Left forelimb (tissue), 1 donor: ENCODE results near the gene TMEM239.

Experiments
- DNase-seq: peaks from one replicate; pipeline ENCODE4 v3.0.0-alpha.2; 2018; ENCODE audit warnings: low spot score

Gene TMEM239

DNA sequence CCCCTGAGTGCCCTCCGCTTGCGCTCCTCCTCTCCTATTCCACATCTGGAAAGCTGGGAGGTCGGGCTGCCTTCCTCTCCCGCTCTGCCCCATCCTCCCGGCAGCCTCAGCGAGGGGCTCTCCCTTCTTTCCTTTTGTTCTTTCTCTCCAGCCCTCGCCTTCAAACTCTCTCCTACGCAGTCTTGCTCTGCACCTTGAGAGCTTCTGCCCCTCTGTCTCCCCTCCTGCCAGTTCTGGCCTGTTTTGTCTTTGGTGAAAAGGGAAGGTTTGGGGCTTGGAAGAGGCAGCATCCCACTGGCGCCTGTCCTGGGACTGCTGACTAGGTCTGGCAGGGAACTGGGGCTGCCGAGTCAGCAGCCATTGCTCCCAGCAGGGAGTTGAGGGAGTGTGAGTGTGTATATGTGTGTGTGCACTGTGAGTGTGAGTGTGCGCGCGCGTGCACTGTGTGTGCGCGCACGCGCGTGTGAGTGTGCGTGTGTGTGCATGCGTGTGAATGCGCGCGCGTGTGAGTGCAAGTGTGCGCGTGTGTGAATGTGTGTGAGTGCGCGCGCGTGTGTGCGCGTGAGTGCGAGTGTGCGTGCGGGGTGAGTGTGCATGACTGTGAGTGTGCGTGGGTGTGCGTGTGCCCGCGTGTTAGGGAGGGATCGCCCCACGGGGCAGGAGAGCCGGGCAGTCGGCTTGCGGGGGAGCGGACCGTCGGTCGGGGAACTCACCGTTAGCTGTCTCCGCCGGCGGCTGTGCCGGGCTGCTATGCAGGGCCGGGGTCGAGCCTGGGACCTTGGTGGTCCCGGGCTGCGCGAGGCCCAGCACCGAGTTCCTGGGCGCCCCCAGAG is 16.3 kb upstream of the TMEM239 start:
- no peak for DNase-seq

DNA sequence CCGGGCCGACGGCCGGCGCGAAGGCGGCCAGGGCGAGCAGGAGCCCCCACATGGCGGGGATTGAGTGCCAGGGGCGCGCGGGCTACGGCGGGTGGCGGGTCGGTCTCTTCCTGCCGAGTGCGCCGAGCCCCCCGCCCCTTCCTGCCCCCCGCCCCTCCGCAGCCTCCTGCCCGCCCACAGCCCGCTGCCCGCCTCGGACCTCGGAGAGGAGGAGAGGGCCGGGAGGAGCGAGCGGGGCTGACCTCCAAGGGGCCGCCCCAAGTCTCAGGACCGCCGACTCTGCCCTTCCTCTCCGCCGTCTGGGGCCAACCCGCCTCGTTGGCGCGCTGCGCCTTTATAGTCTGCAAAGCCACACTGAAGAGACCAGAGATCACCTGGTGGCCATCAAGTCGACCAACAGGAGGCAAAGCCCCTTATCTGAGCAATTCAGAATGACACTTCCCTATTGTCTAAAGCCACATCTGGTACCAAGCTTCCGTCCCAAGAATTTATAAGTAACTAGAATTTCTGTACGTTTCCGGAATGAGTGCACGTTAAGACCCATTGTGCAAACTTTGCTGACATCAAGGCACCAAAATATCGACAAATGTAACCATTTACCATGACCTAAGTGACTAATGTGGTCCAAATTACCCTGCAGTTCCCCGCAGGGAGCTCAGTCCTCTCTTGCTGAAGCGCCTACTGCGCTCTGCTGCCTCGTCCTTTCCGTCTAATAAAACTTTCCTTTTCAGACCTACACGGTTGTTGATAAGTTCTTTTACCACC is 15.5 kb upstream of the TMEM239 start, which contains the start of gene CPXM1:
Gene CPXM1, minus strand, starts transcription at position 107 of the 765 bp plus-strand sequence. Its CDS starts 55 bp downstream, at position 52.
- DNase-seq: peak; percentile 79

DNA sequence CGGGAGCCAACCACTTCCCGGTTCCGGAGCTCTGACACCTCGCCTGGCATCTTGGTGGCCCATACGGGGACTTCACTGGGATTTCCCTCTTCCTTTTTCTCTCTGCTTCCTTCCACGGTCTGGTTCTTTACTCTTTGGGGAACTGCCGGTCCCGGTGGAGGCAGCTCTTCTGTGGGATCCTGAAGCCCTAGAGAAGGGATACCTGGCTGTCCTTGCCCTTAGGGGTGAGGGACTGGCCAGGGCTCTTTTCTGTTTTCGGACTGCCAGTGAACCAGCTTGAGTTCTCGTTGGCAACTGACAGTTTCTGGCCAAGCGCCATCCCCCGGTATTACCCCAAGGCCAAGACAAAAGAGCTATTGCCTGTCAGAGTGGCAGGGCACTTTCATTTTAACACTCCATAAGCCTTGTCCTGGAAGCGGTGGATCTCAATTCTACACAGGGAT is 14.9 kb upstream of the TMEM239 start:
- no peak for DNase-seq

DNA sequence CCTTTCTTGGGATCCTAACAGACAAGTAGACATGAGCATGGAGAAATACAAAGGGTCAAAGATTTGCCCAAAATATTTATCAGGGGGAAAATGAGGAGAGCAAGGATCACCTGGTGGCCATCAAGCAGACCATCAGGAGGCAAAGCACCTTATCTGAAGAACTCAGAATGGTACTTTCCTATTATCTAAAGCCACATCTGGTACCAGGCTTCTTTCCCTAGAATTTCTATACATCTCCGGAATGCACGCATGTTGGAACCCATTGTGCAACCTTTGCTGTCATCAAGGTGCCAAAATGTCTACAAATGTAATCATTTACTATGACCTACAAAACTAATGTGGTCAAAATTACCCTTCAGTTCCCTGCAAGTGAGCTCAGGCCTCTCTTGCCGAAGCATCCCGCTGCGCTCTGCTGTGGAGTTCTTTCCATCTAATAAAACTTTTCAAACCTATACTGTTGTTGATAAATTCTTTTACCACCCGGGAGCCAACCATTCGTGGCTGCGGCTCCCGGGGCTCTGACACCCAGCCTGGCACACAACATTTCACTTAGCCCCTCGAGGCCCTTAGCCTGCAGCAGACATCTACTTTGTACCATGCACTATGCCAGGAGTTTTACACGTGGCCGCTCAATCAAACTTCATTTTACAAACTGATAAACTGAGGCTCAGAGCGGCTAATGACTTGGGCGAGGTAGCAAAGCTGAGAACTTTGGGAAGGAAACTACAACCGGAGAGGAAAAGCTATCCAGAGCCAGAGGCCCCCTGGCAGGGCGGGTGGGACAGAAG is 11.9 kb upstream of the TMEM239 start:
- no peak for DNase-seq

DNA sequence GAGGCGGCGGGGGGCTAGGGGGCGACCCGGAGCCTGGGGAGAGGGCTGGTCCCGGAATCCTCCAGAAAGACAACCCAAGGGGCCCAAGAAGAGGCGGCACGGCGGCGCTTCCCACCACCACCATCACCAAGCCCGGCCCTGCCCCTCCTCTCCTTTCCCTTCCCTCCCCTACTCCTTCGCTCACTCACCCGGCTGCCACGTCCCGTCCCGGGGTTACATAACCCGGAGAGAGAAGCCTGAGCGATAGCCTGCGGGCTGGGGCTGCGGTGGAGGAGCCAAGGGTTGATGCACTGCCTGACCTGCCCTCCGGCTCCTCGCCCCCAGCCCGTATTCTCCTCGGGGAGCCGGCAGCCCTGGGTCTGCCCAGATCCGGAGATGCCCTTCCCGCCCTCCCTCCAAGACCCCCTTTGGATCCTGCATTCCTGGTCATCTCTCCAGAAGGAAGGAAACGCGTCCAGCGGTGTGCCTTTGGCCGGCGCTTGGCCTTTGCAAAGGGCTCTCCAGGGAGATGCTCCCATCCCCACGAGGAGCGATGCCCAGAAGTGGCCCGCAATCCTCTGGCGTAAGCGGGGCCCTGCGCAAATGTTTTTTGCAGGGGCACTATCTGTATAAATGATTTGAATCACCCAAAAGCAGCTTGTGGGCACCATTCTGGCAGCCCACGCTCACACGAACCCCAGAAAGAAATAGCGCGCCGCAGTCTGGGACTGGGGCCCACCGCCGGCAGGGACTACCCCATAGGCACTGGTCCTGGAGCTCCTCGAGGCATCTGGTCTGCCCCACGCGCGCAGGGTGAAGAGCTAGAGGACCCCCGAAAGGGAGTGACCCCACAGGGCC is 11.1 kb upstream of the TMEM239 start:
- DNase-seq: peak; percentile 56

DNA sequence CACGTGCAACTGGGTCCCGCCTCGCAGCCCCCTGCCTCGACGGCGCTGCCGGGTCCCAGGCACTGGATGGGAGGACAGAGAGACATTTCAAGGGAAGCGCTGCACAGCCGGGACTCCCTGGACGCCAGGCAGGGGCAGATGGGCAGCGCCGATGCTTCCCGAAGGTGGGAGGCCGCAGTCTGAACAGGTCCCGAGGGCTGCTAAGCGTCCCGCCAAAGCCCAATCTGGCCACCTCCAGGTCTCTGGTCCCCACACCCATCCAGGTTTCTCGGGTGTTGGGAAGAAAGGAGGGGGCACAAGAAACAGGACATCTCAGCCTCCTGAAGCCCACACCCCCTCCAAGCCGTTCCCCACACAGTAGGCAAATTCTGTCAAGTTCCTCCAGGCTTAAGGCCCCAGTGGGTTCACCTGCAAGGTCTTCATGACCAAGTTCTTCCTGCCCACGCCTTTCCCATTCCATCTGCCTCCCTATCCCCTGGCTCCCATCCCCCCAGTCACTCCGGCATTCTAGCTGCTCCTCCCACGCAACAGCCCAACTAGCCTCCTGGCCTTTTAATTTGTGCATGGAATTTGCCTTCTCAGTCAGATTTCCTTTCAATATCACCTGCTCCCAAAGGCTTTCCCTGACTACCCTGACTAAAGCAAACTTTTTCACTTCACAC is 10.3 kb upstream of the TMEM239 start:
- DNase-seq: no peak

DNA sequence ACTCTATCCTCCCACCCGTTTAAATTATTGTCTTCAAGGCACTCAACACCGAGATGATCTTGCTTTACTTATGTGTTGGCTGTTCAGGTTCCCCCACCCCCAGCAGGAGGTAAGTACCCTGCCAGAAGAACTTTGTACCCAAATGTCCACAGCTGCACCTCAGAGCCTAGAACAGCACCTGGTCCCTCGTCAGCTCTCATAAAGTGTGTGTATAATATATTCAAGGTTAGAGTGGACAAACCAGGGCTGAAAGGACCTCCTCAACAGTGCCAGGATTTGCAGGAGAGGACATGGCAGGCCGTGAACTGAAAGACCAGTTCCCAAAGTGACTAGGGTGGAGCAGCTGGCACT is 9.8 kb upstream of the TMEM239 start:
- DNase-seq: peak; percentile 30

DNA sequence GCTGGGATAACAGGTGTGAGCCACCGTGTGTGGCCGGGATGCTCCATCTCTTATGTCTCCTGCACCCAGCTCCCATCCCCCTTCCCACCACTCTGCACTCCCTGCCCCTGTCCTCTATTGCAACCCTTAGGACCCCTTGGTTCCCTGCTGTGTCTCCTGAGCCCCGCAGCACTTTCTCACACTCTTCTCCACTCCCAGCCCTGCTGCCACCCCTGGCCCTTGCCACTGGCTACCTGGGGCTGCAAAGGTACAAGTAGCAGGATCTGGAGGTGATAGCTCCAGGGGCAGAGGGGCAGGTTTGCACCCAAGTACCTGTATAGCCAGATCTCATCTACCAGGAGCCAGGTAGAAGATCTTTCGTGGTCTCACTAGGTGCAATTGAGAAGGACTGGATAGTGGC is 9.1 kb upstream of the TMEM239 start:
- DNase-seq: peak; percentile 33

DNA sequence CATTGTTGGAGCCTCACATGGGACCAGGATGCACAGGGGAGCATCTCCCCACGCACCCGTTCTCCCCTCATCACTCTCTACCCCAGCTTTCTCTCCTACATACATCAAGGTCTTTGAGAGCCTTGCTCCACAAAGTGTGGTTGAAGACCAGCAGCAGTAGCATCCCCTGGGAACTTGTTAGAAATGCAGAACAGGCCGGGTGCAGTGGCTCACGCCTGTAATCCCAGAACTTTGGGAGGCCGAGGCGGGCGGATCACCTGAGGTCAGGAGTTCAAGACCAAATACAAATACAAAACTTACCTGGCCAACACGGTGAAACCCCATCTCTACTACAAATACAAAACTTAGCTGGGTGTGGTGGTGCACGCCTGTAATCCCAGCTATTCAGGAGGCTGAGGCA is 8.2 kb upstream of the TMEM239 start:
- peak; percentile 18 for DNase-seq

DNA sequence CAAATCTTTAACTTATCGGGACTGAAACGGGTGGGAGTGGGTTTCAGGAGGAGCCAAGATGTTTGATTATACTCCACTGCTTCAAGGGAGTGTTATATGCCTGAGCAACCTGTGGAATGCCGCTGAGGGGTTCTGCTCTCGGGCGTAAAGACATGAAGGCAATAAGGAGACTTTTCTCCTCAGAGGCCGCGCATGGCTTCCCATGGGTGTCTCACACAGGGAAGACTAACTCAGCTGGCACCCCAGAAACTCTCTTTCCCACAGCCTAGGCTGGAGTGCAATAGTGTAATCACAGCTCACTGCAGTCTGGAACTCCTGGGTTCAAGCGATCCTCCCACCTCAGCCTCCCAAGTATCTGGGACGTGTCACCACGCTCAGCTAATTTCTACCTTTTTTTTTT is 6.5 kb upstream of the TMEM239 start:
- no peak for DNase-seq

DNA sequence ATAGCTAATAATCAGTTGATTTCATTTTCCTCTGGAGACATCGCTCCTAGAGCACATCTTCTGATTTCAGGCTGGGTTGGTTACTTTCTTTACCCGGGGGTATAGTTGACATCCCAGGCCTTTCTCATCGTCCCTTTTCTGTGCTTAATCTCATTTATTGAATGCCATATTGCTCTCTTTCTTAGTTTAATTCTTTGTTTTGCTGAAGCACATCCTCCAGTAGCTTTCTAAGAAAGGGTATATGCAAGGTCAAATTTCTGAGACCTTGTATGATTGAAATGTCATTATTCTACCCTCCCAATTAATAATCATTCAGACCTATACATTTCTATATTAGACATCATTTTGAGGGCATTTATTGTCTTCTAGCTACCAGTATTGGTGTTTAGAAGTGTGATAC is 4.0 kb upstream of the TMEM239 start:
- DNase-seq: no peak

DNA sequence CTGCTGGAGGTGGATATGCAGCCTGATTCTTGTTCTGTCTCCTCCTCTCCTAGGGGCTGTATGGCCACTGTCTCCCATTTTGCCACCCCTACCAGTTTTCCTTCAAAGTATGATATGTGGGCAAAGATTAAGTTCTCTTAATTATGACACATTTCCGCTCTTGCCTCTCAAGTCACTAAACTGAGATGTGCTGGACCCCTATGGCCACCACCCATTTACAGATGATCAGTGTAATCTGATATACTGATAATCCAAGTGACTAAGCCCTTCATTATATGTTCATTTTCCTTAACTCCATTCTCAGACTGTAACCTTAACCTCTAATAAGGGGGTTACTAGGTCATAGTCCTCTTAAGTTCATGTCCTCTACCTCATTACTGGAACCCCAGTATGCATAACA is 2.1 kb upstream of the TMEM239 start:
- DNase-seq: no peak

DNA sequence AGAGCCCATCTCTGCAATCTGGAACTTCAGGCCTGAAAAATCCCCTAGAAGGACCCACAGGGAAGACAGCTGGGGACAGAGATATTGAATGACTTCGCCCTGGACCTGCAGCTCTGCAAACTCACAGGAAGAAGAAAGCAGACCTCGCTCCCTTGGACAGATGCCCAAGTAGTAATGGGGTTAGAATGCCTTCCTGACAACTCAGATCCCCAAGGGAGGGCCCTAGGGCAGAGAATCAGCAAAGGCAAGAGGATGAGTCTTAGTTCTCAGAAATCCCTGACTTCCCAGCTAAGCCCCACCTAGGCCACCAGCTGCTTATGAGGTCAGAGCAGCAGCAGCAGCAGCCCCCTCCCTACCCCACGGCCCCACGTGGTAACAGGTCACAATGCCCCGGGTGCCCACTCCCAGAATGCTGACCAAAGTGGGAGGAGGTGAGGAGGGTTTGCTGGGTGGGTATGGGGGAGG is 1.5 kb upstream of the TMEM239 start, which contains the start of gene C20orf141:
Gene C20orf141, plus strand, starts transcription at position 401 of the 465 bp plus-strand sequence. CDS start 198 bp downstream, outside the sequence.
- no peak for DNase-seq

DNA sequence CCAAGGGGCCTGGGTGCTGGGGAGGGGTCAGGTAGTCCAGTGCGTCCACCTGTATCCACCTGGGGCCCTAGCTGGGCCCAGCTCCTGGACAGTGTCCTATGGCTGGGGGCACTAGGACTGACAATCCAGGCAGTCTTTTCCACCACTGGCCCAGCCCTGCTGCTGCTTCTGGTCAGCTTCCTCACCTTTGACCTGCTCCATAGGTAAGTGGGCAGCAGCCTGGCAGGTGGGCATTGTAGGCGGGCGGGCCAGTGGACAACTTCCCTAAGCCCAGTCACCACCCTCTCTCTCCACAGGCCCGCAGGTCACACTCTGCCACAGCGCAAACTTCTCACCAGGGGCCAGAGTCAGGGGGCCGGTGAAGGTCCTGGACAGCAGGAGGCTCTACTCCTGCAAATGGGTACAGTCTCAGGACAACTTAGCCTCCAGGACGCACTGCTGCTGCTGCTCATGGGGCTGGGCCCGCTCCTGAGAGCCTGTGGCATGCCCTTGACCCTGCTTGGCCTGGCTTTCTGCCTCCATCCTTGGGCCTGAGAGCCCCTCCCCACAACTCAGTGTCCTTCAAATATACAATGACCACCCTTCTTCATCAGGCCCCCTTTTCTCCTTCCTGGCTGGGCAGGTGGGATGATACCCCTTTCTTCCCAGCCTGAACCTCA is 793 bp upstream of the TMEM239 start:
- no peak for DNase-seq

DNA sequence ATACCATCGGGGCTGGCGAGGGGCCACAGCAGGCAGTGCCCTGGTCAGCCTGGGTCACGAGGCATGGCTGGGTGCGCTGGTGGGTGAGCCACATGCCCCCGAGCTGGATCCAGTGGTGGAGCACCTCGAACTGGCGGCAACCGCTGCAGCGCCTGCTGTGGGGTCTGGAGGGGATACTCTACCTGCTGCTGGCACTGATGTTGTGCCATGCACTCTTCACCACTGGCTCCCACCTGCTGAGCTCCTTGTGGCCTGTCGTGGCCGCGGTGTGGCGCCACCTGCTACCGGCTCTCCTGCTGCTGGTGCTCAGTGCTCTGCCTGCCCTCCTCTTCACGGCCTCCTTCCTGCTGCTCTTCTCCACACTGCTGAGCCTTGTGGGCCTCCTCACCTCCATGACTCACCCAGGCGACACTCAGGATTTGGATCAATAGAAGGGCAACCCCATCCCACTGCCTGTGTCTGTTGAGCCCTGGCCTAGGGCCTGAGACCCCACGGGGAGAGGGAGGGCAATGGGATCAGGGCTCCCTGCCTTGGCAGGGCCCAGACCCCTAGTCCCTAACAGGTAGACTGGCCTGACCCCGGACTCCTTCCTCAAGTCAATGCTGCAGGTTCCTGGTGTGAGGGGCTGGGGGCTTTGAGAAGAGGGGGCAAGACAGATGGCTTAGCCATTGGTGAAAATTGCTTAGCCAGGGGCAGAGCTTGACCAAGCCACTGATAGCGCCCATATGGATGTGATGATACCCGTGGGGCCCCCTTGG is 598 bp downstream of the TMEM239 start:
- no peak for DNase-seq

DNA sequence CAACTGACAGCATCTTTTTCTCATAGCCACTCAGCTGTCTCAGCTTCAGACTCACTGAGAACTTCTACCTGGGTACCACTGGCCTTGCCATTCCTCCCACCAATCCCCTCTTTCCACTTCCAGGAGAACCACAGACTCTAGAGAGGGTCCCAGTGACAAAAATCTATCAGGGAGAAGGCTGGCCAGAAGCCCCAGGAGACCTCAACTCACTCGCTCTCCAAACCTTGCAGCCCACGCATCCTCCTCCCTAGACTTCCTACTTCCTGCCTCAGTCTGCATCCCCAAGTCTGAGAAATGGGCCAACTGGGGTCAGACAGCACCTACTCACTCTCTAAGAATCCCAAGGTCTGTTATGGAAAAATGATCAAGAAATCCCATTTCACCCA is 1.2 kb downstream of the TMEM239 start:
- no peak for DNase-seq

DNA sequence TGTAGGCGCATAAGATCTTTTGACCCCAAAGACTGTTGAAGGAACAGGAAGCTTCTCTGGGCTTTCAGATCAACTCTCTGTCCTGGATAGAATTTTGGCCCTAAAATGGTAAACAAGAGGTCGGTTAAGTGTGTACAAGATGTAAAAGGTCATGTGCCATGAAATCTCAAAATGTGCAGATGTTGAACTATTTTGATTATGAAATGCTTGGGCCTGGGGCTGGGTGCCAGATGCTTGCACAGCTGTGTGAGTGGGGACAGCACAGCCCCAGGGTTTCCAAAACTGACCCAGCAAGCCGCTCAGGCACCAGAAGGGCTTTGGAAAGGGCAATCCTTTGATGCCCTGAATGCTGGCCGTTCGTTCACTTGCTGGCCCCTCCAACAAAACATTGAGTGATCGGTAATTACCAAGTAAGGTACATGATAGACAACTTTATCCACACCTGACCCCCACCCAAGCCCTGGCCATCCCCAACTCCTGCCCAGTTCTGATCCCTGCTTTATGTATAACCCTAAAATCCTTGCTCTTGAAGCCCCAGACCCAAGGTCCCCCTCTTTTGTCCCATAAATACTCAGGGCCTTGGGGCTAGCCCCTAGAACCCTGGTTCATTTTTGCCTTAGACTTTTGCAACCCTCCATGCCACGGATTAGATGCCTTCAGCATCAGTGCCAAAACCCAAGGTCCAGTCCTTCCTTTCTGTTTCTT is 1.9 kb downstream of the TMEM239 start:
- DNase-seq: no peak

DNA sequence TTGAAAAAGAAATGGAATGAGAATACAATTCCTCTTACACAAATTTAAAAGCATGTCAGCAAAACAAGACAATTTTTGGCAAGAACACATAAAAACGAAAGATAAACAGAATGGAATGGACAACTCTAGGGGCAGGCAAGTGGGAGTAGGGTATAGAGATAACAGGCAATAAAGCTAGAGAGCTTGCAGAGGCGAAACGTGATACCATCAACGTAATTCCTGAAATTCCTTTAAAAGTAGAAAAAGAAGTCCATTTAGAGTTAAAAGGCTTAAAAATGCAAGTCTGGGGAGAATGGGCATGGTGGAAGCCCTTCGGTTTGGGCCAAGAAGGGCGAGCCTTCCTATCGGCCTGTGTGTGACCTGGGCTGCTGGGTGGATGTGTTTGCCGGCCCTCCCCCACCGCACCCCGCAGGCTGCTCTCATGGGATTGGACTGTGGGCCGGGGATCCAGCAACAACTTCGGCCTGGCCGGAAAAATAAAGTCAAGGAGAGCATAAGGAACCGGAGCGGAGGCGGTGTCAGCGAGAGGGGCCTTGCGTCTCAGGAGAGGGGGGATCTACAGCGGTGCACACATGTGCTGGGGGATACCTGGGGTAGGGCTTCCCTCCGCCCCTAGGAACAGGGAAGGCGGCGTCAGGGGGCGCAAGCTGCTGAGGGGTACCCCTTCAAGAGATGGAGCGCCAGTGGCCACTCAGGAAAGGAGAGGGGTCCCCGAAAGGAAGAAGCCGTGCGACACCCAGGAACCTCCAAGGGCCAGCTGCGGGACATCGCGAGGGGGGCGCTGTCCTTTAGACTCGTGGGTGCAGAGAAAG is 4.1 kb downstream of the TMEM239 start:
- no peak for DNase-seq
